ENCODE results near the gene GNA14.
"Not testable (repeated sequence)": the region's sequence is repeated elsewhere in the genome, so short reads cannot be mapped to it uniquely, and the experiment has no call there.

GRCh38 chr9:77489405-77490163 lies 158.5 kb downstream of the GNA14 start:
- TF ChIP-seq POLR2AphosphoS5 (IDR thresholded peaks at IDR 0.05; ENCODE audit: insufficient read depth in 1 of 2, low read depth in 1 of 2); POLR2A (IDR thresholded peaks at IDR 0.05): not testable (repeated sequence)
